HEK293 (cell line): Measurements from ENCODE around the gene NSD1.

Experiments
- BCL11B ChIP-seq: fragments of 450-650 bp; formaldehyde crosslinking; IDR thresholded peaks from 2 replicates; pipeline ENCODE4 v1.5.1; 2016; ENCODE audit warnings: low read depth, missing biosample characterization, missing genetic modification characterization
- GLIS1 ChIP-seq: fragments of 450-650 bp; formaldehyde crosslinking; IDR thresholded peaks from 2 replicates; pipeline ENCODE4 v1.5.1; 2016; ENCODE audit warnings: missing biosample characterization, missing genetic modification characterization
- KLF10 ChIP-seq: fragments of 450-650 bp; IDR thresholded peaks from 2 replicates; pipeline ENCODE4 v1.5.1; 2018; ENCODE audit warnings: missing biosample characterization, mild to moderate bottlenecking, missing genetic modification characterization
- KLF8 ChIP-seq: fragments of 450-650 bp; formaldehyde crosslinking; IDR thresholded peaks from 2 replicates; pipeline ENCODE4 v1.5.1; 2016; ENCODE audit warnings: missing biosample characterization, missing genetic modification characterization
- MZF1 ChIP-seq: fragments of 450-650 bp; formaldehyde crosslinking; IDR thresholded peaks from 2 replicates; pipeline ENCODE4 v1.5.1; 2017; ENCODE audit warnings: missing biosample characterization, missing genetic modification characterization, borderline replicate concordance
- SCRT1 ChIP-seq: fragments of 450-650 bp; formaldehyde crosslinking; IDR thresholded peaks from 2 replicates; pipeline ENCODE4 v1.5.1; 2016; ENCODE audit warnings: missing biosample characterization, missing genetic modification characterization, borderline replicate concordance
- SCRT2 ChIP-seq: fragments of 450-650 bp; formaldehyde crosslinking; IDR thresholded peaks from 2 replicates; pipeline ENCODE4 v1.5.1; 2016; ENCODE audit warnings: missing biosample characterization, missing genetic modification characterization
- SETDB1 ChIP-seq: IDR thresholded peaks from one replicate; pipeline ENCODE4 v1.6.1; 2017; ENCODE audit warnings: mild to moderate bottlenecking, low read length, moderate library complexity, mixed read lengths; ENCODE audit not compliant: insufficient read length
- SP2 ChIP-seq: fragments of 450-650 bp; formaldehyde crosslinking; IDR thresholded peaks from 2 replicates; pipeline ENCODE4 v1.5.1; 2016; ENCODE audit warnings: missing biosample characterization, missing genetic modification characterization
- TCF7L2 ChIP-seq: IDR thresholded peaks from 2 replicates; pipeline ENCODE4 v1.6.1; 2011; ENCODE audit warnings: low read depth, mild to moderate bottlenecking, inconsistent platforms, low read length, moderate library complexity, borderline replicate concordance
- ZBTB17 ChIP-seq: fragments of 450-650 bp; formaldehyde crosslinking; IDR thresholded peaks from 2 replicates; pipeline ENCODE4 v1.5.1; 2016; ENCODE audit warnings: missing biosample characterization, missing genetic modification characterization
- ZEB2 ChIP-seq: fragments of 450-650 bp; formaldehyde crosslinking; IDR thresholded peaks from 2 replicates; pipeline ENCODE4 v1.5.1; 2016; ENCODE audit warnings: missing biosample characterization, missing genetic modification characterization
- ZFP37 ChIP-seq: fragments of 450-650 bp; formaldehyde crosslinking; IDR thresholded peaks from 2 replicates; pipeline ENCODE4 v1.5.1; 2016; ENCODE audit warnings: missing biosample characterization, missing genetic modification characterization
- ZNF214 ChIP-seq: fragments of 450-650 bp; formaldehyde crosslinking; IDR thresholded peaks from 2 replicates; pipeline ENCODE4 v1.5.1; 2017; ENCODE audit warnings: missing biosample characterization, mild to moderate bottlenecking, missing genetic modification characterization, borderline replicate concordance
- ZNF24 ChIP-seq: fragments of 450-650 bp; formaldehyde crosslinking; IDR thresholded peaks from 2 replicates; pipeline ENCODE4 v1.5.1; 2016; ENCODE audit warnings: missing biosample characterization, missing genetic modification characterization
- ZNF292 ChIP-seq: fragments of 450-650 bp; formaldehyde crosslinking; IDR thresholded peaks from 2 replicates; pipeline ENCODE4 v1.5.1; 2016; ENCODE audit warnings: low read depth, missing biosample characterization, missing genetic modification characterization, borderline replicate concordance
- ZNF302 ChIP-seq: fragments of 450-650 bp; formaldehyde crosslinking; IDR thresholded peaks from 2 replicates; pipeline ENCODE4 v1.5.1; 2016; ENCODE audit warnings: missing biosample characterization, missing genetic modification characterization, low read depth
- ZNF341 ChIP-seq: fragments of 450-650 bp; formaldehyde crosslinking; IDR thresholded peaks from 2 replicates; pipeline ENCODE4; 2016; ENCODE audit warnings: low read depth, missing biosample characterization, missing genetic modification characterization
- ZNF350 ChIP-seq: fragments of 450-650 bp; formaldehyde crosslinking; IDR thresholded peaks from 2 replicates; pipeline ENCODE4 v1.5.0; 2017; ENCODE audit warnings: missing biosample characterization, mild to moderate bottlenecking, missing genetic modification characterization
- ZNF391 ChIP-seq: fragments of 450-650 bp; formaldehyde crosslinking; IDR thresholded peaks from 2 replicates; pipeline ENCODE4 v1.5.1; 2016; ENCODE audit warnings: low read depth, missing biosample characterization, missing genetic modification characterization, borderline replicate concordance
- ZNF416 ChIP-seq: fragments of 450-650 bp; formaldehyde crosslinking; IDR thresholded peaks from 2 replicates; pipeline ENCODE4 v1.5.1; 2016; ENCODE audit warnings: missing biosample characterization, missing genetic modification characterization
- ZNF426 ChIP-seq: fragments of 450-650 bp; formaldehyde crosslinking; IDR thresholded peaks from 2 replicates; pipeline ENCODE4 v1.5.1; 2017; ENCODE audit warnings: missing biosample characterization, missing genetic modification characterization, mild to moderate bottlenecking, inconsistent platforms, moderate library complexity
- ZNF473 ChIP-seq: fragments of 450-650 bp; formaldehyde crosslinking; IDR thresholded peaks from 2 replicates; pipeline ENCODE4 v1.5.1; 2017; ENCODE audit warnings: missing biosample characterization, missing genetic modification characterization
- ZNF530 ChIP-seq: fragments of 450-650 bp; formaldehyde crosslinking; IDR thresholded peaks from 2 replicates; pipeline ENCODE4 v1.5.1; 2016; ENCODE audit warnings: low read depth, missing biosample characterization, missing genetic modification characterization
- ZNF585B ChIP-seq: fragments of 450-650 bp; formaldehyde crosslinking; IDR thresholded peaks from 2 replicates; pipeline ENCODE4 v1.5.1; 2016; ENCODE audit warnings: missing biosample characterization, missing genetic modification characterization
- ZNF596 ChIP-seq: fragments of 450-650 bp; IDR thresholded peaks from 2 replicates; pipeline ENCODE4 v1.5.0; 2018; ENCODE audit warnings: missing biosample characterization, mild to moderate bottlenecking, missing genetic modification characterization, moderate library complexity
- ZNF623 ChIP-seq: fragments of 450-650 bp; formaldehyde crosslinking; IDR thresholded peaks from 2 replicates; pipeline ENCODE4 v1.5.1; 2016; ENCODE audit warnings: missing biosample characterization, missing genetic modification characterization
- ZNF707 ChIP-seq: fragments of 450-650 bp; formaldehyde crosslinking; IDR thresholded peaks from 2 replicates; pipeline ENCODE4 v1.5.1; 2016; ENCODE audit warnings: missing biosample characterization, missing genetic modification characterization
- ZNF785 ChIP-seq: fragments of 450-650 bp; formaldehyde crosslinking; IDR thresholded peaks from 2 replicates; pipeline ENCODE4 v1.5.1; 2016; ENCODE audit warnings: missing biosample characterization, missing genetic modification characterization
- TF ChIP-seq, protein P1 (sequence below): fragments of 450-650 bp; formaldehyde crosslinking; IDR thresholded peaks from 2 replicates; pipeline ENCODE4 v1.5.1; 2017; ENCODE audit warnings: missing biosample characterization, missing genetic modification characterization
- TF ChIP-seq, protein P2 (sequence below): fragments of 450-650 bp; formaldehyde crosslinking; IDR thresholded peaks from 2 replicates; pipeline ENCODE4 v1.5.1; 2016; ENCODE audit warnings: missing biosample characterization, missing genetic modification characterization
- TF ChIP-seq, protein P3 (sequence below): fragments of 450-650 bp; IDR thresholded peaks from 2 replicates; pipeline ENCODE4 v1.5.1; 2018; ENCODE audit warnings: missing biosample characterization, missing genetic modification characterization
- TF ChIP-seq, protein P4 (sequence below): fragments of 450-650 bp; formaldehyde crosslinking; IDR thresholded peaks from 2 replicates; pipeline ENCODE4 v1.5.1; 2016; ENCODE audit warnings: missing biosample characterization, missing genetic modification characterization
- TF ChIP-seq, protein P5 (sequence below): fragments of 450-650 bp; formaldehyde crosslinking; optimal IDR thresholded peaks from 2 replicates; pipeline ENCODE3; 2016; ENCODE audit warnings: missing biosample characterization, mild to moderate bottlenecking, missing genetic modification characterization

The NSD1 gene

DNA sequence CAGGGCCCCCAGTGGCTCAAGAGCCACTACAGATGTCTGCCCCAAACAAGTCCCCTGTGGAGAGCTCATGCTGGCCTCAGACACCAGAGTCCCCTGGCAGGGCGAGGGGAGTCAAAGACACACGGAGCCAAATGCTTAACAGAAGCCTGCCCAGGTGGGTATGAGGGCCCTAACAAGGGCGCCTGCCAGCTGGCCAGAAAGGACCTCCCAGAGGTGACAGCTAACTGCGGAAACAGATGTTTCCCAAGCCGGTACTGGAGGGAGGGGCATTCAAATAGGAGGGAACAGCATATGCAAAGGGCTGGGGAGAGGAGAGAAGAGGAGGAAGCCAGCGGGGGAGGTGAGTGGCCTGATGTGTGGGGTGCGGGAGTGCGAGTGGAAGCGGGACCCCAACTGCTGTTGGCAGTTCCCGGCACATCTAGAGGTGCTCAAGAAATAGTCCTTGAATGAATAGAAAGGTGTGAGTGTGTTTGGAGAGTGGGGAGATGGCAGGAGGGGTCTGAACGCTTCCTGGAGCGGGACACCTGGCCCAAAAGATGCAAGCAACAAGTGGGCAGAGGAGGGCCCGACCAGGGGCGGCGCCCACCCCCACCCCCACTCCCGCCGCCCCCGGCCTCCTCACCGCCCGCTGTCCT is 177.3 kb downstream of the NSD1 start (continued):
- no peak for TF ChIP-seq ZNF391 (tag by site-specific recombination)
- no peak for TF ChIP-seq ZNF530 (tag by site-specific recombination)
- TF ChIP-seq ZNF24 (tag by site-specific recombination): no peak
- TF ChIP-seq, protein P1, sequence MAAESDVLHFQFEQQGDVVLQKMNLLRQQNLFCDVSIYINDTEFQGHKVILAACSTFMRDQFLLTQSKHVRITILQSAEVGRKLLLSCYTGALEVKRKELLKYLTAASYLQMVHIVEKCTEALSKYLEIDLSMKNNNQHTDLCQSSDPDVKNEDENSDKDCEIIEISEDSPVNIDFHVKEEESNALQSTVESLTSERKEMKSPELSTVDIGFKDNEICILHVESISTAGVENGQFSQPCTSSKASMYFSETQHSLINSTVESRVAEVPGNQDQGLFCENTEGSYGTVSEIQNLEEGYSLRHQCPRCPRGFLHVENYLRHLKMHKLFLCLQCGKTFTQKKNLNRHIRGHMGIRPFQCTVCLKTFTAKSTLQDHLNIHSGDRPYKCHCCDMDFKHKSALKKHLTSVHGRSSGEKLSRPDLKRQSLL (tag by site-specific recombination): no peak
- no peak for TF ChIP-seq ZNF473 (tag by site-specific recombination)
- TF ChIP-seq BCL11B (tag by site-specific recombination): no peak
- no peak for TF ChIP-seq ZFP37 (tag by site-specific recombination)
- TF ChIP-seq ZEB2 (tag by site-specific recombination): no peak
- no peak for TF ChIP-seq ZNF302 (tag by site-specific recombination)
- no peak for TF ChIP-seq ZNF585B (tag by site-specific recombination)
- no peak for TF ChIP-seq ZNF350 (tag by site-specific recombination)
- TF ChIP-seq, protein P2, sequence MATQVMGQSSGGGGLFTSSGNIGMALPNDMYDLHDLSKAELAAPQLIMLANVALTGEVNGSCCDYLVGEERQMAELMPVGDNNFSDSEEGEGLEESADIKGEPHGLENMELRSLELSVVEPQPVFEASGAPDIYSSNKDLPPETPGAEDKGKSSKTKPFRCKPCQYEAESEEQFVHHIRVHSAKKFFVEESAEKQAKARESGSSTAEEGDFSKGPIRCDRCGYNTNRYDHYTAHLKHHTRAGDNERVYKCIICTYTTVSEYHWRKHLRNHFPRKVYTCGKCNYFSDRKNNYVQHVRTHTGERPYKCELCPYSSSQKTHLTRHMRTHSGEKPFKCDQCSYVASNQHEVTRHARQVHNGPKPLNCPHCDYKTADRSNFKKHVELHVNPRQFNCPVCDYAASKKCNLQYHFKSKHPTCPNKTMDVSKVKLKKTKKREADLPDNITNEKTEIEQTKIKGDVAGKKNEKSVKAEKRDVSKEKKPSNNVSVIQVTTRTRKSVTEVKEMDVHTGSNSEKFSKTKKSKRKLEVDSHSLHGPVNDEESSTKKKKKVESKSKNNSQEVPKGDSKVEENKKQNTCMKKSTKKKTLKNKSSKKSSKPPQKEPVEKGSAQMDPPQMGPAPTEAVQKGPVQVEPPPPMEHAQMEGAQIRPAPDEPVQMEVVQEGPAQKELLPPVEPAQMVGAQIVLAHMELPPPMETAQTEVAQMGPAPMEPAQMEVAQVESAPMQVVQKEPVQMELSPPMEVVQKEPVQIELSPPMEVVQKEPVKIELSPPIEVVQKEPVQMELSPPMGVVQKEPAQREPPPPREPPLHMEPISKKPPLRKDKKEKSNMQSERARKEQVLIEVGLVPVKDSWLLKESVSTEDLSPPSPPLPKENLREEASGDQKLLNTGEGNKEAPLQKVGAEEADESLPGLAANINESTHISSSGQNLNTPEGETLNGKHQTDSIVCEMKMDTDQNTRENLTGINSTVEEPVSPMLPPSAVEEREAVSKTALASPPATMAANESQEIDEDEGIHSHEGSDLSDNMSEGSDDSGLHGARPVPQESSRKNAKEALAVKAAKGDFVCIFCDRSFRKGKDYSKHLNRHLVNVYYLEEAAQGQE (tag by site-specific recombination): no peak
- no peak for TF ChIP-seq ZNF292
- TF ChIP-seq ZNF341 (tag by site-specific recombination): peak; percentile 88
- TF ChIP-seq KLF8 (tag by site-specific recombination): no peak
- TF ChIP-seq ZNF707 (tag by site-specific recombination): no peak
- TF ChIP-seq SETDB1: no peak
- TF ChIP-seq ZNF623 (tag by site-specific recombination): peak; percentile 48
- no peak for TF ChIP-seq ZNF785 (tag by site-specific recombination)
- TF ChIP-seq, protein P3, sequence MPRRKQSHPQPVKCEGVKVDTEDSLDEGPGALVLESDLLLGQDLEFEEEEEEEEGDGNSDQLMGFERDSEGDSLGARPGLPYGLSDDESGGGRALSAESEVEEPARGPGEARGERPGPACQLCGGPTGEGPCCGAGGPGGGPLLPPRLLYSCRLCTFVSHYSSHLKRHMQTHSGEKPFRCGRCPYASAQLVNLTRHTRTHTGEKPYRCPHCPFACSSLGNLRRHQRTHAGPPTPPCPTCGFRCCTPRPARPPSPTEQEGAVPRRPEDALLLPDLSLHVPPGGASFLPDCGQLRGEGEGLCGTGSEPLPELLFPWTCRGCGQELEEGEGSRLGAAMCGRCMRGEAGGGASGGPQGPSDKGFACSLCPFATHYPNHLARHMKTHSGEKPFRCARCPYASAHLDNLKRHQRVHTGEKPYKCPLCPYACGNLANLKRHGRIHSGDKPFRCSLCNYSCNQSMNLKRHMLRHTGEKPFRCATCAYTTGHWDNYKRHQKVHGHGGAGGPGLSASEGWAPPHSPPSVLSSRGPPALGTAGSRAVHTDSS (tag by site-specific recombination): no peak
- TF ChIP-seq ZNF426 (tag by site-specific recombination): no peak
- TF ChIP-seq ZNF214 (tag by site-specific recombination): no peak
- 0 out of 2 replicates have a peak, but pooled peaks have one; percentile 6 for TF ChIP-seq GLIS1 (tag by site-specific recombination)
- 0 out of 2 replicates have a peak, but pooled peaks have one; percentile 19 for TF ChIP-seq SCRT1
- TF ChIP-seq TCF7L2: no peak
- TF ChIP-seq KLF10 (tag by site-specific recombination): no peak
- peak; percentile 79 for TF ChIP-seq SCRT2 (tag by site-specific recombination)
- TF ChIP-seq, protein P4, sequence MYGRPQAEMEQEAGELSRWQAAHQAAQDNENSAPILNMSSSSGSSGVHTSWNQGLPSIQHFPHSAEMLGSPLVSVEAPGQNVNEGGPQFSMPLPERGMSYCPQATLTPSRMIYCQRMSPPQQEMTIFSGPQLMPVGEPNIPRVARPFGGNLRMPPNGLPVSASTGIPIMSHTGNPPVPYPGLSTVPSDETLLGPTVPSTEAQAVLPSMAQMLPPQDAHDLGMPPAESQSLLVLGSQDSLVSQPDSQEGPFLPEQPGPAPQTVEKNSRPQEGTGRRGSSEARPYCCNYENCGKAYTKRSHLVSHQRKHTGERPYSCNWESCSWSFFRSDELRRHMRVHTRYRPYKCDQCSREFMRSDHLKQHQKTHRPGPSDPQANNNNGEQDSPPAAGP (tag by site-specific recombination): no peak
- TF ChIP-seq SP2: peak; percentile 40; the same call in 1 of the 2 replicates
- TF ChIP-seq ZNF416 (tag by site-specific recombination): no peak
- TF ChIP-seq ZBTB17: peak; percentile 57
- TF ChIP-seq, protein P5, sequence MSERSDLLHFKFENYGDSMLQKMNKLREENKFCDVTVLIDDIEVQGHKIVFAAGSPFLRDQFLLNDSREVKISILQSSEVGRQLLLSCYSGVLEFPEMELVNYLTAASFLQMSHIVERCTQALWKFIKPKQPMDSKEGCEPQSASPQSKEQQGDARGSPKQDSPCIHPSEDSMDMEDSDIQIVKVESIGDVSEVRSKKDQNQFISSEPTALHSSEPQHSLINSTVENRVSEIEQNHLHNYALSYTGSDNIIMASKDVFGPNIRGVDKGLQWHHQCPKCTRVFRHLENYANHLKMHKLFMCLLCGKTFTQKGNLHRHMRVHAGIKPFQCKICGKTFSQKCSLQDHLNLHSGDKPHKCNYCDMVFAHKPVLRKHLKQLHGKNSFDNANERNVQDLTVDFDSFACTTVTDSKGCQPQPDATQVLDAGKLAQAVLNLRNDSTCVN (tag by site-specific recombination): no peak
- no peak for TF ChIP-seq MZF1 (tag by site-specific recombination)
- TF ChIP-seq ZNF596 (tag by site-specific recombination): no peak
